Neural crest cell (in vitro differentiated cells): ENCODE data around the gene IGF2R. TPM values are rescaled to one million over a fixed set of nuclear protein-coding genes. Genes with fewer than 3 reads are reported as not detected.

Source experiments
- DNase-seq: peaks from one replicate; pipeline ENCODE4 v3.0.0; 2021; ENCODE audit warnings: low read depth, mixed read lengths, low spot score
- H3K27ac Mint-ChIP-seq: one replicate; pipeline ENCODE4 v1.8.0; 2021; ENCODE audit warnings: mild to moderate bottlenecking, mixed read lengths; ENCODE audit not compliant: unreplicated experiment
- H3K27me3 Mint-ChIP-seq: 2 replicates; pipeline ENCODE4 v1.8.0; 2021; ENCODE audit warnings: low read depth, mild to moderate bottlenecking, mixed read lengths
- H3K36me3 Mint-ChIP-seq: 2 replicates; pipeline ENCODE4 v1.8.0; 2021; ENCODE audit warnings: low read depth, mild to moderate bottlenecking, mixed read lengths
- H3K4me1 Mint-ChIP-seq: 2 replicates; pipeline ENCODE4 v1.8.0; 2021; ENCODE audit warnings: mixed read lengths
- H3K4me3 Mint-ChIP-seq: one replicate; pipeline ENCODE4 v1.8.0; 2021; ENCODE audit warnings: mild to moderate bottlenecking, mixed read lengths
- H3K9me3 Mint-ChIP-seq: 2 replicates; pipeline ENCODE4 v1.8.0; 2021; ENCODE audit warnings: mixed read lengths
- total RNA-seq: library from RNA; stranded (reverse); gene quantifications from 2 replicates; pipeline ENCODE4 v1.2.1, GENCODE V29; 2021
- TF ChIP-seq, protein P1 (sequence below): fragments of 200-600 bp; sonication (generic); conservative IDR thresholded peaks from 2 replicates; pipeline ENCODE4 v1.5.0; 2021; ENCODE audit warnings: antibody characterized with exemption, mild to moderate bottlenecking

IGF2R gene
- total RNA-seq, 1 donor from 2014 or later = 97.3 TPM

DNA sequence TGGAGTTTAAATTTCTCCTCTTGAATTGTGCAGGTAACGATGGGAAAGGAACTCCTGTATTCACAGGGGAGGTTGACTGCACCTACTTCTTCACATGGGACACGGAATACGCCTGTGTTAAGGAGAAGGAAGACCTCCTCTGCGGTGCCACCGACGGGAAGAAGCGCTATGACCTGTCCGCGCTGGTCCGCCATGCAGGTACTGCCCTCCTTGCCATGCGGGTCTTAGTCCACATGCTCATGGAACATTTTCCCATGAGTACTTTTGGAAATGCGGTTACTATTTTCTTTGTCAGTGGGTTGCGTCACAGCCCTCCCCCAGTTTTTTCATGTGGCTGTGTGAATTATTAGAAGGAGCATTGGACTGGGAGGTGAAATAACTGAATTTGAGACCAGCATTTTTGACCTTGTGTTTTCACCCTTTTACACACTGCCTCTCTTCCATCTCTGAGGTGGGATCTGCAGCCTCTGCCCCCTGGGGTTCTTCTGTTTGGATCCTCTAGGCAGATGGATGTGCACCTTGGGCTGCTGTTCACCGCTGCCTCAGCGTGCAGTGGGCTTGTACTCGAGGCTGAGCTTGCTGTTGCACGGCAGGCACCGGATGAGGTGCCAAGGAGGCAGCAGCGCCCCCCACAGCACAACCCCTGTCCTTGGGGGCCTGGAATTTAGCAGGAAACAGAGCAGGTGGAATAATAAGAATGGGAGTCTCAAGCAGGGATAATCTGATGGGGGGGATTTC is 71.8 kb downstream of the IGF2R start:
- Mint-ChIP-seq H3K27ac (no peak overlapping the region), H3K27me3 (no peaks in the 10 kb centered on the region), H3K9me3 (no peaks in the 10 kb centered on the region), H3K4me1 (no peaks in the 10 kb centered on the region), H3K36me3 (peaks cover 2% of the 10 kb centered on the region), H3K4me3 (no peak overlapping the region)
- TF ChIP-seq, protein P1, sequence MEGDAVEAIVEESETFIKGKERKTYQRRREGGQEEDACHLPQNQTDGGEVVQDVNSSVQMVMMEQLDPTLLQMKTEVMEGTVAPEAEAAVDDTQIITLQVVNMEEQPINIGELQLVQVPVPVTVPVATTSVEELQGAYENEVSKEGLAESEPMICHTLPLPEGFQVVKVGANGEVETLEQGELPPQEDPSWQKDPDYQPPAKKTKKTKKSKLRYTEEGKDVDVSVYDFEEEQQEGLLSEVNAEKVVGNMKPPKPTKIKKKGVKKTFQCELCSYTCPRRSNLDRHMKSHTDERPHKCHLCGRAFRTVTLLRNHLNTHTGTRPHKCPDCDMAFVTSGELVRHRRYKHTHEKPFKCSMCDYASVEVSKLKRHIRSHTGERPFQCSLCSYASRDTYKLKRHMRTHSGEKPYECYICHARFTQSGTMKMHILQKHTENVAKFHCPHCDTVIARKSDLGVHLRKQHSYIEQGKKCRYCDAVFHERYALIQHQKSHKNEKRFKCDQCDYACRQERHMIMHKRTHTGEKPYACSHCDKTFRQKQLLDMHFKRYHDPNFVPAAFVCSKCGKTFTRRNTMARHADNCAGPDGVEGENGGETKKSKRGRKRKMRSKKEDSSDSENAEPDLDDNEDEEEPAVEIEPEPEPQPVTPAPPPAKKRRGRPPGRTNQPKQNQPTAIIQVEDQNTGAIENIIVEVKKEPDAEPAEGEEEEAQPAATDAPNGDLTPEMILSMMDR = no peak
- DNase-seq = no peak

DNA sequence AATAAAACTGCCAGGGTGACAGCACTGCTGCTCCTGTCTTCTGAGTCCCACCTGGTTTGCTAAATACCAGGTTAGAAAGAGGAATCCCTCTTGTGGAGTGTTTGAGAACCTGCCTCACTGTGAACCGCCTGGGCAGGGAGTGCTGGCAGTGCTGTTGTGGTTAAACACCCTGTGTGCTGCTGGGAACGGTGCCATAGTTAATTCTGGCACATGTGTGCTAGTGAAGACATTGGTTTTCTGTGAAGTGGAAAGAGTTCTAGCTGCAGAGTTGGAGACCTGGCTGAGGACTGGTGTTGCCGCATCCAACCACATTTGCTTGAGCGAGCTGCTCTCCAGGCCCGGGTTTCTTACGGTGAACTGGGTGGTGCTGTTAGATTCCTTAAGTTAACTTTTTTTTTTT is 72.7 kb downstream of the IGF2R start:
- H3K27me3 Mint-ChIP-seq = no peaks in the 10 kb centered on the region
- peaks cover 2% of the 10 kb centered on the region for H3K36me3 Mint-ChIP-seq
- H3K4me3 Mint-ChIP-seq = no peak overlapping the region

DNA sequence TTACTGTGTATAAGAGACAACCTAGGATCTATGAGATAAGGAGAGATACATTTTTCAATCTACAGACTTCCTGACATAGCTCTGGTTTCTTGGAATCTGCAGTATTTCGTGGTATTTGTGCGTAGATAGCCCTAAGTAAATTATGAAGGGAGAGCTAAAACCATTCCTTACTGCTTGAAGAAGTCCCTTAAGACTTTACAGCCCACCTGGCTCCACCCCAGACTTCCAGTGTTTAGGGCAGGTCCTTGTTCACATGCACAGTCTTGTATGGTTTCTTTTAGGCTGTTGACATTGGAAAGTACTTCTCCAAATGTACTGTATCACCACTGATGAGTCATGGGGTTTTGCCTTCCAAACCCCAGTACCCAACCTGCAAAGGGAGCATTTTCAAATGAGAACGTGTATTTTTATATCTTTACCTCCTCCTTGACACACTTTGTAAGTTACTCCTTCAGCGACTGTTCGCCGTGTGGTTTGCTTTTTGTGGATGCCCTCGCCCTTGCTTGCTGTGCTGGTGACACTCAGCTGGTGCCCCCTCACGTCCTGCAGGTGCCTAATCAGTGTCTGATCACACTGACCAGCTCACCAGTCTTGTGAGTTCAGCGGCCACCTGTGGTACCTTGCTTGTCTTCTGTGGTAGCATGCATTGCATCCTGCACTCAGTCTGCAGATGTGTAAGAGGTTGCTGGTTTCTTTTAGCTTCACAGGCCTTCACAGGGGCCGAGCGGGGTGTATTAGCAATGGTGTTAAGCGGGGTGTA is 73.3 kb downstream of the IGF2R start:
- no peak for DNase-seq
- H3K9me3 Mint-ChIP-seq = no peaks in the 10 kb centered on the region
- peaks cover 2% of the 10 kb centered on the region for H3K36me3 Mint-ChIP-seq
- H3K4me3 Mint-ChIP-seq = no peak overlapping the region
- TF ChIP-seq, protein P1 = no peak
- no peak overlapping the region for H3K27ac Mint-ChIP-seq
- no peaks in the 10 kb centered on the region for H3K27me3 Mint-ChIP-seq
- H3K4me1 Mint-ChIP-seq = no peaks in the 10 kb centered on the region

More for the DNA sequence above, 72.7 kb downstream of the IGF2R start:
- H3K4me1 Mint-ChIP-seq = no peaks in the 10 kb centered on the region
- no peak overlapping the region for H3K27ac Mint-ChIP-seq
- DNase-seq = no peak
- TF ChIP-seq, protein P1 = no peak
- H3K9me3 Mint-ChIP-seq = no peaks in the 10 kb centered on the region

DNA sequence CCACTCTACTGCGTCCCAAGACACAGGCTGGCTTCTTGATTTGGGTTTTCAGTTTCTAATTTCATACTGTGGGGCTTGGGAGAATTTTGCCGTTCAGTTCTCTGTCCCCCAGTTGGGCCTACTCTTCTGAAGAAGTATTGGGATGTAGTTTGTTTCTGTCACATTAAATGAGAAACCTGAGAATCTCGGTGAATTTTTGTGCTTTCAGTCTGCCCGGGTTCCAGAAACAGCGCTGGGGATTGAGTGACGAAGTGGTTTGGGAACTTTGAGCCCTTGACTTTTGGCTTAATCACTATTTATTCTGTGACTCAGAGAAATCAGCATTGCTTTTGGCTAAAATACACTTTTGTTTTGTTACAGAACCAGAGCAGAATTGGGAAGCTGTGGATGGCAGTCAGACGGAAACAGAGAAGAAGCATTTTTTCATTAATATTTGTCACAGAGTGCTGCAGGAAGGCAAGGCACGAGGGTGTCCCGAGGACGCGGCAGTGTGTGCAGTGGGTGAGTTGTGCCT is 74.0 kb downstream of the IGF2R start:
- H3K27me3 Mint-ChIP-seq = no peaks in the 10 kb centered on the region
- H3K4me3 Mint-ChIP-seq = no peak overlapping the region

DNA sequence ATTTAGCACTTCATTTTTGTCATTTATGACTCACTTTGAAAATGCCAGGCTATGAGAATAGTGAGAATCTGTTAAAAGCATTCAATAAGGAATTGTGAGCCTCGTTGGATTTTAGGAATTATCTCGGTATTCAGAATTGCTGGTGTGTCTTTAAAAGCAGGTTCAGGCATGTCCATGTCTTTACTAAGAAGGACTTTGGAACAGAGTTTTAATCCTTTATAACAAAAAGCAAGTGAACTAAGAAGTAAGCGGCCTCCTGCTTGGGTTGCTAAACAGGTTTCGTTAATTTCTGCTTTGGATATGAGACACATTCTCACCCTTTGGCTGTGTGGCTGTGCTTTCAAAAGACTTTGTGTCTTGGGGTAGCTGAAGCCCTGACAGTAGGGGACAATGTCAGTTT is 74.9 kb downstream of the IGF2R start:
- no peak overlapping the region for H3K4me3 Mint-ChIP-seq
- DNase-seq = no peak
- no peak overlapping the region for H3K27ac Mint-ChIP-seq
- no peaks in the 10 kb centered on the region for H3K27me3 Mint-ChIP-seq
- TF ChIP-seq, protein P1 = no peak
- no peaks in the 10 kb centered on the region for H3K4me1 Mint-ChIP-seq
- H3K9me3 Mint-ChIP-seq = no peaks in the 10 kb centered on the region
- H3K36me3 Mint-ChIP-seq = peaks cover 13% of the 10 kb centered on the region

More for the DNA sequence above, 74.0 kb downstream of the IGF2R start:
- no peak for DNase-seq
- Mint-ChIP-seq H3K36me3 (peaks cover 6% of the 10 kb centered on the region), H3K27ac (no peak overlapping the region), H3K4me1 (no peaks in the 10 kb centered on the region), H3K9me3 (no peaks in the 10 kb centered on the region)
- TF ChIP-seq, protein P1 = no peak
